ENCODE data around the gene MLLT1.
"Not testable (repeated sequence)": the region's sequence is repeated elsewhere in the genome, so short reads cannot be mapped to it uniquely, and the experiment has no call there.

MLLT1 gene

DNA sequence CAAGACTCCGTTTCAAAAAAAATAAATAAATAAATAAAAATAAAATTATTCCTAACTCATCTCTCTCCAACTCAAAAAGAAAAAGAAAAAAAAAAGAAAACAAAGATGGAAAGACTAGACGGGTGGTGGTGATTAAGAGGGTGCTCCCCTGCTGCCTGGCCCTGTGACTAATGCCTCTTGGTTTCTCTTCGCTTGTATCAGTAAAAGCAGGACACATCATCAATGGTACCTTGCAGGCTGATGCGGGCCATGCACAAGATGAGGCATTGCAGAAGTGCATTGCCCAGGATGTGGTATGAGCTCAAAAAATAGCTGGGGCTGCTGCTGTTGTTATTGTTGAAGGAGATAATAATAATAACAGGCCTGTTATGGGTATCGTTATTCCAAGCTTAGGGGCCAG lies 39.0 kb upstream of the MLLT1 start:
- H3K27me3 ChIP-seq (ENCODE audit: low read length), result no peaks in the 10 kb centered on the region
- no peaks in the 10 kb centered on the region for H3K36me3 ChIP-seq (ENCODE audit: low read length)
- H3K9ac ChIP-seq (ENCODE audit: low read length), result no peak overlapping the region
- no peaks in the 10 kb centered on the region for H3K9me2 ChIP-seq (replicated peaks; ENCODE audit: insufficient read depth, low read length)
- no peaks in the 10 kb centered on the region for H3K9me3 ChIP-seq (ENCODE audit: insufficient read depth, low read length)
- H3F3A ChIP-seq (ENCODE audit: insufficient read depth), result no peaks in the 10 kb centered on the region
- no peaks in the 10 kb centered on the region for H3K79me2 ChIP-seq (ENCODE audit: insufficient read depth, low read length)
- H3K4me3 ChIP-seq (ENCODE audit: insufficient read depth, low read length, poor library complexity, severe bottlenecking), result no peak overlapping the region
- no peak overlapping the region for H3K4me2 ChIP-seq (ENCODE audit: low read depth, low read length, poor library complexity, severe bottlenecking)
- TF ChIP-seq EZH2phosphoT487 (conservative IDR thresholded peaks at IDR 0.05; ENCODE audit: low read length) (no peak), CTCF (IDR thresholded peaks at IDR 0.05; ENCODE audit: insufficient read depth, low read length, poor library complexity, severe bottlenecking) (no peak)
- H4K20me1 ChIP-seq (ENCODE audit: low read depth, low read length), result no peaks in the 10 kb centered on the region
- H2AFZ ChIP-seq (ENCODE audit: low read depth, low read length, severe bottlenecking), result no peak overlapping the region
- H3K27ac ChIP-seq (ENCODE audit: low read depth, low read length), result no peak overlapping the region

DNA sequence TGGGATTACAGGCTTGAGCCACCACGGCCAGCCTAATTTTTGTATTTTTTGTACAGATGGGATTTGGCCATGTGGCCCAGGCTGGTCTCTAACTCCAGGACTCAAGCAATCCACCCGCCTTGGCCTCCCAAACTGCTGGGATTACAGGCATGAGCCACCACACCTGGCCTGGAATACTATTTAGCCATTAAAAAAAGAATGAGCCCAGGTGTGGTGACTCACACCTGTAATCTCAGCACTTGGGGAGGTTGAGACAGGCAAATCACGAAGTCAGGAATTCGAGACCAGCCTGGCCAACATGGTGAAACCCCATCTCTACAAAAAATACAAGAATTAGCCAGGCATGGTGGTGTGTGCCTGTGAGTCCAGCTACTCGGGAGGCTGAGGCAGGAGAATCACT lies 35.9 kb upstream of the MLLT1 start:
- not testable (repeated sequence) for H3K4me3 ChIP-seq (ENCODE audit: insufficient read depth, low read length, poor library complexity, severe bottlenecking); H3K27me3 ChIP-seq (ENCODE audit: low read length); H3K9ac ChIP-seq (ENCODE audit: low read length); H2AFZ ChIP-seq (ENCODE audit: low read depth, low read length, severe bottlenecking); H3K36me3 ChIP-seq (ENCODE audit: low read length); H3K9me3 ChIP-seq (ENCODE audit: insufficient read depth, low read length); H3K9me2 ChIP-seq (replicated peaks; ENCODE audit: insufficient read depth, low read length); H3K27ac ChIP-seq (ENCODE audit: low read depth, low read length); H3K79me2 ChIP-seq (ENCODE audit: insufficient read depth, low read length); H3K4me2 ChIP-seq (ENCODE audit: low read depth, low read length, poor library complexity, severe bottlenecking); H4K20me1 ChIP-seq (ENCODE audit: low read depth, low read length); H3F3A ChIP-seq (ENCODE audit: insufficient read depth)

DNA sequence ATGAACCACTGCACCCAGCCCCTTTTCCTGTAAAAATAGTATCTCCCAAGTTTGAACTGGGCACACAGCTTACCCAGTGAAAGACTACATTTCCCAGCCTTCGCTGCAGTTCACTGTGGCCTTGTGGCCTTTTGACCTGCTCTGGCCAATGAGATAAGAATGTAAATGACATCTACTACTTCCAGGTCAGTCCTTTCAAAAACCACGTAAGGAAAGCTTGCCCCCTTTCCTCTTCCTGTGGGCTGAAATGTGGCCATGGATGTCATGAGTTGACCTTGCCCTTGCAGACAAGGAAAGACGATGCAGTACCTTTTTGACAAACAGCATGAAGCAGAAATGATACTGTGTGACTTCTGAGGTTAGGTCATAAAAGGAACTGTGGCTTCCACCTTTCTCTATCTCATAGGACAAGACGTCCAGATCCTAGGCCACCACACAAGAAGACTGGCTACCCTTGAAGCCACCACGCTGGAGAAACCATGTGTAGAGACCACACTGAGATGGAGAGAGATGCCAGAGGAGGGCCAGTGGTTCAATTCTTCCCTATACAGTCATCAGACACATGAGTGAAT lies 33.7 kb upstream of the MLLT1 start:
- no peaks in the 10 kb centered on the region for H3K79me2 ChIP-seq (ENCODE audit: insufficient read depth, low read length)
- TF ChIP-seq EZH2phosphoT487 (conservative IDR thresholded peaks at IDR 0.05; ENCODE audit: low read length), result no peak
- TF ChIP-seq CTCF (IDR thresholded peaks at IDR 0.05; ENCODE audit: insufficient read depth, low read length, poor library complexity, severe bottlenecking), result no peak
- H3K9ac ChIP-seq (ENCODE audit: low read length), result no peak overlapping the region
- H3K9me3 ChIP-seq (ENCODE audit: insufficient read depth, low read length), result no peaks in the 10 kb centered on the region
- no peaks in the 10 kb centered on the region for H3K9me2 ChIP-seq (replicated peaks; ENCODE audit: insufficient read depth, low read length)
- H3F3A ChIP-seq (ENCODE audit: insufficient read depth), result no peaks in the 10 kb centered on the region
- no peaks in the 10 kb centered on the region for H4K20me1 ChIP-seq (ENCODE audit: low read depth, low read length)
- H3K36me3 ChIP-seq (ENCODE audit: low read length), result no peaks in the 10 kb centered on the region
- H3K4me3 ChIP-seq (ENCODE audit: insufficient read depth, low read length, poor library complexity, severe bottlenecking), result no peak overlapping the region
- H3K4me2 ChIP-seq (ENCODE audit: low read depth, low read length, poor library complexity, severe bottlenecking), result no peak overlapping the region
- no peak overlapping the region for H3K27ac ChIP-seq (ENCODE audit: low read depth, low read length)
- H2AFZ ChIP-seq (ENCODE audit: low read depth, low read length, severe bottlenecking), result peak overlapping the region; percentile 77
- H3K27me3 ChIP-seq (ENCODE audit: low read length), result no peaks in the 10 kb centered on the region

DNA sequence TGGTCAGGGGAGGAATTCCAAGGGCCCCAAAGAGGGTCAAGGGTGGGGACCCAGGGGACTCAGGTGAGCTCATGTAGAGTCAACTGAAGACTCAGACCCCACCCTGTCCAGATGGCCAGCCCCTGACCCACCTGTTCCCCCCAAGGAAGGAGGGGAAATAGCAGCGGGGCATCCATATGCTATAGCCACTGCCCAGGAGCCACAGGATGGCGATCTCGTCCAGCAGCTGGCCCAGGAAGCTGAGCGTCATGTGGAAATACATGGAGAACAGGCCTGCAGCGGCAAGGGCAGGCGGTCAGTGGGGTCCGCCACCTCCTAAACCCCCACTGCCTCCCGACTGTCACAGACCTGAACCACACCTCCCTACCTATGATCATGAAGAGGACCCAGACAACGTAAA lies 32.2 kb upstream of the MLLT1 start:
- Histone ChIP-seq H3K27me3 (ENCODE audit: low read length) (no peaks in the 10 kb centered on the region), H3K27ac (ENCODE audit: low read depth, low read length) (no peak overlapping the region), H2AFZ (ENCODE audit: low read depth, low read length, severe bottlenecking) (no peak overlapping the region), H3K79me2 (ENCODE audit: insufficient read depth, low read length) (no peaks in the 10 kb centered on the region), H3K9me2 (replicated peaks; ENCODE audit: insufficient read depth, low read length) (no peaks in the 10 kb centered on the region), H3K36me3 (ENCODE audit: low read length) (no peaks in the 10 kb centered on the region), H3K9ac (ENCODE audit: low read length) (no peak overlapping the region), H3K4me2 (ENCODE audit: low read depth, low read length, poor library complexity, severe bottlenecking) (no peak overlapping the region), H3K4me3 (ENCODE audit: insufficient read depth, low read length, poor library complexity, severe bottlenecking) (no peak overlapping the region), H4K20me1 (ENCODE audit: low read depth, low read length) (no peaks in the 10 kb centered on the region), H3F3A (ENCODE audit: insufficient read depth) (no peaks in the 10 kb centered on the region), H3K9me3 (ENCODE audit: insufficient read depth, low read length) (no peaks in the 10 kb centered on the region)
- no peak for TF ChIP-seq CTCF (IDR thresholded peaks at IDR 0.05; ENCODE audit: insufficient read depth, low read length, poor library complexity, severe bottlenecking)
- TF ChIP-seq EZH2phosphoT487 (conservative IDR thresholded peaks at IDR 0.05; ENCODE audit: low read length), result no peak
